ENCODE results near the gene SLC9C1.

SLC9C1 gene

DNA sequence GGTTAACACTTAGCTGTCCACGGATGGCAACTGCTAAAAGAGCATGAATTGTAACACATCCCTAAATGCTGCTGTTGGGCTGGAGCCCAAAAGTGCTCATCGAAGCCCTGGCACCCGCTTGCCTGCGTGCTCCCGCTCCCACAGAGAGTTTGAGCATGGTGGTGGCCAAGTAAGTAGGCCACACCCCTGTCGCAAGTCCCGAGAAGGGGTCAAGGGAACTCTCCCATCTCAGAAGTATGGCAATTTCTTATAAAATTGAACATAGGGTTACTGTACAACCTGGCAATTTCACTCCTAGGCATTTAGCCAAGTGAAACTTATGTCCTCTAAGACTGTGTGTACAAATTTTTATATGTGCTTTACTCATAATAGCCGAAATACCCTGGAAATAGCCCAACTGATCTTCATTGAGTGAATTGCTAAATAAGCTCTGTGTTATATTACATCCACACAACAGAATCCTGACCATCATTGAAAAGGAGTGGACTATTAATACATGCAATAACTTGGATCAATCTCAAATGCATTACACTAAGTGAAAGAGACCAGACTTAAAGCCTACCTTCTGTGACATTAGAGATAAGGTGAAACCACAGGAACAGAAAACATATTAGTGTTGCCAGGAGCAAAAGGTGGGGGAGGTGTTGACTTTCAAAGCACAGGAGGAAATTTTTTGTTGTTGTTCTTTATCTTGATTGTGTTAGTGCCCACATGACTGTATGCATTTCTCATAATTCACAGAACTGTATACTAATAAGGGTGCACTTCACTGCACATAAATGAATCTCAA, 159.5 kb downstream of the SLC9C1 start:
- TF ChIP-seq, protein P1, sequence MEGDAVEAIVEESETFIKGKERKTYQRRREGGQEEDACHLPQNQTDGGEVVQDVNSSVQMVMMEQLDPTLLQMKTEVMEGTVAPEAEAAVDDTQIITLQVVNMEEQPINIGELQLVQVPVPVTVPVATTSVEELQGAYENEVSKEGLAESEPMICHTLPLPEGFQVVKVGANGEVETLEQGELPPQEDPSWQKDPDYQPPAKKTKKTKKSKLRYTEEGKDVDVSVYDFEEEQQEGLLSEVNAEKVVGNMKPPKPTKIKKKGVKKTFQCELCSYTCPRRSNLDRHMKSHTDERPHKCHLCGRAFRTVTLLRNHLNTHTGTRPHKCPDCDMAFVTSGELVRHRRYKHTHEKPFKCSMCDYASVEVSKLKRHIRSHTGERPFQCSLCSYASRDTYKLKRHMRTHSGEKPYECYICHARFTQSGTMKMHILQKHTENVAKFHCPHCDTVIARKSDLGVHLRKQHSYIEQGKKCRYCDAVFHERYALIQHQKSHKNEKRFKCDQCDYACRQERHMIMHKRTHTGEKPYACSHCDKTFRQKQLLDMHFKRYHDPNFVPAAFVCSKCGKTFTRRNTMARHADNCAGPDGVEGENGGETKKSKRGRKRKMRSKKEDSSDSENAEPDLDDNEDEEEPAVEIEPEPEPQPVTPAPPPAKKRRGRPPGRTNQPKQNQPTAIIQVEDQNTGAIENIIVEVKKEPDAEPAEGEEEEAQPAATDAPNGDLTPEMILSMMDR (IDR thresholded peaks at IDR 0.05; ENCODE audit: low read depth, low read length, poor library complexity, severe bottlenecking): no peak
- TF ChIP-seq EZH2phosphoT487 (IDR thresholded peaks at IDR 0.05; ENCODE audit: borderline replicate concordance, low read length): no peak
- peak overlapping the region; percentile 97 for H3K4me2 ChIP-seq (ENCODE audit: low read length)
- H3K4me1 ChIP-seq (ENCODE audit: control insufficient read depth, low read length): peaks cover 77% of the 10 kb centered on the region

DNA sequence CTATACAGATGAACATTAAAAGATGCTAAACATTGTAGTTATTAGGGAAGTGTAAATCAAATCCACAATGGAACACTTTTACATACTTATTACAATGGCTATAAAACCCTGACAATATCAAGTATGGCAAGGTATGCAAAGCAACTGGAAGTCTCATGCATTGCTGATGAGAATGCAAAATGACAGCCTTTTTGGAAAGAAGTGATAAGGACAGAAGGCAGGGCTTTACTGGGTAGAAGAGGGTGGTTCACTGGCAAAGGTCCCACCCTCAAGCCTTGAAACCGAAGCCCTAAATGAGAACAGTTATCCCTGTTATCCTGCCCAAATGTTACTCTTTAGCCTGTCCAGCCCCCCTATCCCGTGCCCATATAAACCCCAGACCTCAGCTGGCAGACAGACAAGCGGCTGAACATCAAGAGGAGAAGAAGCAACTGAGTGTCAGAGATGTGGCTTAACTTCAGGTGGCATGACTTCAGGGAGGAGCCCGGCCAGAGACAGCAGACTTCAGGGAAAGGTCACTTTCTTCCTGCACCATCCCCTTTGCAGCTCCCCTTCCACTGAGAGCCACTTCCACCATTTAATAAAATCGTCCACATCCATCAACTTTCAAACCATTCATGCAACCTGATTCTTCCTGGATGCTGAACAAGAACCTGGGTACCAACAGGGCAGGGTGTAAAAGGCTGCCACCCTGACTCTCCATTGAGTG, 160.2 kb downstream of the SLC9C1 start:
- Histone ChIP-seq H3K4me1 (ENCODE audit: control insufficient read depth, low read length) (peaks cover 76% of the 10 kb centered on the region), H3K36me3 (ENCODE audit: control insufficient read depth, low read length) (peaks cover 42% of the 10 kb centered on the region), H3K27me3 (ENCODE audit: control insufficient read depth, low read length) (no peaks in the 10 kb centered on the region), H3K79me2 (ENCODE audit: control insufficient read depth, low read length) (peaks cover 67% of the 10 kb centered on the region), H3F3A (ENCODE audit: control insufficient read depth, insufficient read depth) (peaks cover 71% of the 10 kb centered on the region), H3K9me3 (ENCODE audit: control insufficient read depth, insufficient read depth, low read length) (no peaks in the 10 kb centered on the region), H3K27ac (ENCODE audit: low read depth, low read length) (peak overlapping the region; percentile 99), H3K4me3 (ENCODE audit: low read length) (peak overlapping the region; percentile 93), H4K20me1 (ENCODE audit: control insufficient read depth, insufficient read depth, low read depth, low read length) (no peaks in the 10 kb centered on the region), H3K4me2 (ENCODE audit: low read length) (peak overlapping the region; percentile 97), H3K9me2 (replicated peaks; ENCODE audit: control insufficient read depth, low read length) (no peaks in the 10 kb centered on the region)
- TF ChIP-seq EZH2phosphoT487 (IDR thresholded peaks at IDR 0.05; ENCODE audit: borderline replicate concordance, low read length): no peak
- TF ChIP-seq, protein P1 (IDR thresholded peaks at IDR 0.05; ENCODE audit: low read depth, low read length, poor library complexity, severe bottlenecking): no peak

More for the DNA sequence above, 159.5 kb downstream of the SLC9C1 start:
- Histone ChIP-seq H3K4me3 (ENCODE audit: low read length) (peak overlapping the region; percentile 93), H3K27me3 (ENCODE audit: control insufficient read depth, low read length) (no peaks in the 10 kb centered on the region), H3K79me2 (ENCODE audit: control insufficient read depth, low read length) (peaks cover 61% of the 10 kb centered on the region), H3F3A (ENCODE audit: control insufficient read depth, insufficient read depth) (peaks cover 66% of the 10 kb centered on the region), H3K9me2 (replicated peaks; ENCODE audit: control insufficient read depth, low read length) (no peaks in the 10 kb centered on the region), H4K20me1 (ENCODE audit: control insufficient read depth, insufficient read depth, low read depth, low read length) (no peaks in the 10 kb centered on the region), H3K9me3 (ENCODE audit: control insufficient read depth, insufficient read depth, low read length) (no peaks in the 10 kb centered on the region), H3K36me3 (ENCODE audit: control insufficient read depth, low read length) (peaks cover 36% of the 10 kb centered on the region), H3K27ac (ENCODE audit: low read depth, low read length) (peak overlapping the region; percentile 99)

DNA sequence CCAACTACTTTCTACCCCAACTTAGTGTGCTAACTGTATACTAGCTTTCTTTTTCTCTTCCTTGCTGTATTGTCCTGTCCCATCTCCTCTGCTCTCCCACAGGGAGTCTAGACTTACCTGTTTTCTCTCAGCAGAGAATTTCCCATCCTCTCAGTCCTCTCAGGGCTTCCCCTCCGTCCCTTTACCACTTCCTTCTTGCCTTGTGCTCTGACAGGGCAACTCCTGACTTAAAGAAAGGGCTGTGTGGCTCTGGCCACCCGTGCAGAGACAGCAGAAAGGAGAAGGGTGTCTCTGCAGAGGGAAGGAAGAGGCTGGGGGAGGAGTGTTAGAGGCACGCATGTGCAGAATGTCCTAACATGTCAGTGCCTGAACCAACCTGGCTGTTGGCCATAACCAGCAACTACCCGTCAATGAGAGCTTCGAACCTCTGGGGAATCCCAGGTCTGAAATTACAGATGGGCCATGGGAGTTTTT, 161.0 kb downstream of the SLC9C1 start, which contains the start of gene GCSAM:
GCSAM (minus strand) TSS at position 274 of the 474 bp plus-strand sequence; CDS start at position 146, 128 bp downstream.
- H3K36me3 ChIP-seq (ENCODE audit: control insufficient read depth, low read length): peaks cover 49% of the 10 kb centered on the region
- peak within 1 kb of the TSS; percentile 97 for H3K4me2 ChIP-seq (ENCODE audit: low read length)
- H3K4me3 ChIP-seq (ENCODE audit: low read length): peak within 1 kb of the TSS; percentile 93
- peaks cover 75% of the 10 kb centered on the region for H3K79me2 ChIP-seq (ENCODE audit: control insufficient read depth, low read length)
- H3K27me3 ChIP-seq (ENCODE audit: control insufficient read depth, low read length): no peaks in the 10 kb centered on the region
- TF ChIP-seq EZH2phosphoT487 (IDR thresholded peaks at IDR 0.05; ENCODE audit: borderline replicate concordance, low read length): no peak
- TF ChIP-seq, protein P1 (IDR thresholded peaks at IDR 0.05; ENCODE audit: low read depth, low read length, poor library complexity, severe bottlenecking): no peak
- peak within 1 kb of the TSS; percentile 99 for H3K27ac ChIP-seq (ENCODE audit: low read depth, low read length)
- peaks cover 79% of the 10 kb centered on the region for H3F3A ChIP-seq (ENCODE audit: control insufficient read depth, insufficient read depth)
- peaks cover 76% of the 10 kb centered on the region for H3K4me1 ChIP-seq (ENCODE audit: control insufficient read depth, low read length)
- no peaks in the 10 kb centered on the region for H4K20me1 ChIP-seq (ENCODE audit: control insufficient read depth, insufficient read depth, low read depth, low read length)
- H3K9me2 ChIP-seq (replicated peaks; ENCODE audit: control insufficient read depth, low read length): no peaks in the 10 kb centered on the region
- no peaks in the 10 kb centered on the region for H3K9me3 ChIP-seq (ENCODE audit: control insufficient read depth, insufficient read depth, low read length)

Data from DOHH2 (cell line).